GM12892 (cell line): ENCODE data around the gene DCHS2.

ENCODE experiments used
- POLR2A ChIP-seq: IDR thresholded peaks from 2 replicates; pipeline ENCODE4 v1.6.1; 2011; ENCODE audit warnings: low read depth, low read length, control low read depth
- POLR2AphosphoS5 ChIP-seq: IDR thresholded peaks from 2 replicates; pipeline ENCODE4 v1.6.1; 2011; ENCODE audit warnings: low read depth, low read length, control low read depth

DNA sequence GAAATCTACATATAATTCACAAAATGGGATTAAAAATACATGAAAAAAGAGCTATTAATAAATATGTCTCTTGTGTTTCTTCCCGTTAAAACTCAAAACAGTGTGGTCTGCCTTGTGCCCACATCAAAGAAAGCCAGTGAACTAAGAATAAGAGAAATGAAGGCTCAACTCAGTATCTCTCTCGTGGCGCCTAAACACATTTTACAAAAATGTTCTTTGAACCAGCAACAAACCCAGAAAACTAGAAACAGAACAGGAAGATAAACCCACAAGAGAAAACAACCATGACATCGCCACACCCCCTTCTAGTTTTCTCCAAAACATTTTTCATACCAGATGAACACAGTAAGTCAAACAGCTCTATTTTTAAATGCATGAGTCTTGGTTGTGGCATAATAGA is 130.1 kb downstream of the DCHS2 start:
- no peak for TF ChIP-seq POLR2A
- TF ChIP-seq POLR2AphosphoS5: no peak
